SK-N-SH (cell line): ENCODE data around the gene OBP2B.
"Not testable (repeated sequence)": the region's sequence is repeated elsewhere in the genome, so short reads cannot be mapped to it uniquely, and the experiment has no call there.

ENCODE experiments used
- CTCF ChIP-seq: fragments of 200-600 bp; sonication (generic); IDR thresholded peaks from 2 replicates; pipeline ENCODE4 v1.6.1; 2017; ENCODE audit warnings: antibody characterized with exemption, mild to moderate bottlenecking, moderate library complexity
- EP300 ChIP-seq, 2 experiments: IDR thresholded peaks; 2 replicates each; pipeline versions ENCODE4 v1.4.0 to v1.6.1; 2012; ENCODE audit warnings: borderline replicate concordance in 1 of 2, low read depth in 1 of 2, low read length in 1 of 2
- FOXJ3 ChIP-seq: sonication (generic); formaldehyde crosslinking; IDR thresholded peaks from 2 replicates; pipeline ENCODE4 v1.5.1; 2020; ENCODE audit warnings: mild to moderate bottlenecking, missing genetic modification reagents
- GABPA ChIP-seq: IDR thresholded peaks from 2 replicates; pipeline ENCODE4 v1.4.0; 2012; ENCODE audit warnings: low read depth, mild to moderate bottlenecking
- JUND ChIP-seq: IDR thresholded peaks from 2 replicates; pipeline ENCODE4 v1.4.0; 2012
- MAX ChIP-seq: IDR thresholded peaks from 2 replicates; pipeline ENCODE4 v1.4.0; 2012; ENCODE audit warnings: low read depth
- NFIC ChIP-seq: IDR thresholded peaks from 2 replicates; pipeline ENCODE4 v1.4.0; 2012; ENCODE audit warnings: borderline replicate concordance
- NRF1 ChIP-seq: IDR thresholded peaks from 2 replicates; pipeline ENCODE4 v1.6.1; 2012; ENCODE audit warnings: low read depth, mild to moderate bottlenecking, low read length
- POLR2AphosphoS5 ChIP-seq: IDR thresholded peaks from 2 replicates; pipeline ENCODE4 v1.6.1; 2012; ENCODE audit warnings: low read depth, low read length
- RAD21 ChIP-seq: IDR thresholded peaks from 2 replicates; pipeline ENCODE4 v1.6.1; 2012; ENCODE audit warnings: mild to moderate bottlenecking, low read length
- SIN3A ChIP-seq: IDR thresholded peaks from 2 replicates; pipeline ENCODE4 v1.6.1; 2012; ENCODE audit warnings: low read depth, mild to moderate bottlenecking, low read length, moderate library complexity, borderline replicate concordance
- TCF12 ChIP-seq: IDR thresholded peaks from 2 replicates; pipeline ENCODE4 v1.4.0; 2012

GRCh38 chr9:133217333-133217988 is 8.4 kb upstream of the OBP2B start:
- TF ChIP-seq NFIC; POLR2AphosphoS5; CTCF; EP300 (IDR thresholded peaks at IDR 0.05; ENCODE audit: borderline replicate concordance in 1 of 2, low read depth in 1 of 2, low read length in 1 of 2); TCF12; FOXJ3 (CRISPR knock-in tag); JUND; SIN3A; RAD21; NRF1; GABPA; MAX: not testable (repeated sequence)
